Measurements from ENCODE around the gene DONSON.

The DONSON gene

GRCh38 chr21:33561373-33561772, 27.1 kb downstream of the DONSON start:
- no peak for DNase-seq

- no peak for DNase-seq
Measured at GRCh38 chr21:33560965-33561364, 27.5 kb downstream of the DONSON start.

- no peak for DNase-seq
Measured at GRCh38 chr21:33559813-33560212, 28.7 kb downstream of the DONSON start.

GRCh38 chr21:33558777-33559421, 29.6 kb downstream of the DONSON start:
- DNase-seq, result no peak

GRCh38 chr21:33557447-33557846, 31.0 kb downstream of the DONSON start:
- no peak for DNase-seq

GRCh38 chr21:33554982-33555344, 33.5 kb downstream of the DONSON start:
- DNase-seq, result no peak

GRCh38 chr21:33554236-33554981, 34.1 kb downstream of the DONSON start:
- no peak for DNase-seq

GRCh38 chr21:33552999-33553598, 35.4 kb downstream of the DONSON start:
- no peak for DNase-seq

GRCh38 chr21:33552093-33552998, 36.1 kb downstream of the DONSON start:
- no peak for DNase-seq

- DNase-seq, result no peak
Measured at GRCh38 chr21:33551664-33552063, 36.8 kb downstream of the DONSON start.

GRCh38 chr21:33550772-33551660, 37.5 kb downstream of the DONSON start:
- no peak for DNase-seq

GRCh38 chr21:33549848-33550771, 38.4 kb downstream of the DONSON start:
- DNase-seq, result no peak

- no peak for DNase-seq
Measured at GRCh38 chr21:33546086-33546485, 42.4 kb downstream of the DONSON start.

- no peak for DNase-seq
Measured at GRCh38 chr21:33544451-33545195, 43.9 kb downstream of the DONSON start.

GRCh38 chr21:33543505-33544129, 44.9 kb downstream of the DONSON start:
- DNase-seq, result no peak

- peak; percentile 99 for DNase-seq
Measured at GRCh38 chr21:33542640-33543504, 45.6 kb downstream of the DONSON start, which contains the start of gene SON. SON (plus strand) TSS chr21:33543038; CDS start chr21:33543093, 55 bp downstream.

- peak; percentile 83 for DNase-seq
Measured at GRCh38 chr21:33541756-33542639, 46.5 kb downstream of the DONSON start, which contains the start of gene GART. GART (minus strand) TSS chr21:33542117; CDS start chr21:33539315, 2,802 bp downstream.

All from NK-92 treated with Interleukin-12 subunit alpha and Interleukin-12 subunit beta, amount 100 ng/mL, for 24 hours (cell line).